Vagina (tissue), 2 donors: Measurements from ENCODE around the gene LRRC4. TPM values are rescaled to one million over a fixed set of nuclear protein-coding genes. Genes with fewer than 3 reads are reported as not detected.

Source experiments
- DNase-seq, 2 donors: peaks; one replicate each; pipeline ENCODE4 v3.0.0-alpha.2; 2017; ENCODE audit errors: extremely low spot score in 2 of 2
- H3K27ac ChIP-seq: fragments of 200-600 bp; sonication (generic); one replicate; pipeline ENCODE4 v1.5.1; 2019
- H3K27me3 ChIP-seq: fragments of 200-600 bp; sonication (generic); one replicate; pipeline ENCODE4 v1.5.1; 2019
- H3K36me3 ChIP-seq, 2 donors: fragments of 200-600 bp; sonication (generic); one replicate each; pipeline ENCODE4 v1.5.1; 2017 to 2019
- H3K4me1 ChIP-seq: fragments of 200-600 bp; sonication (generic); one replicate; pipeline ENCODE4 v1.5.1; 2019
- H3K4me3 ChIP-seq, 2 donors: fragments of 200-600 bp; sonication (generic); 1 replicate in 1 of 2; 2 replicates in 1 of 2; pipeline ENCODE4 v1.5.1; 2016 to 2019
- H3K9me3 ChIP-seq: fragments of 200-600 bp; sonication (generic); one replicate; pipeline ENCODE4 v1.5.1; 2019
- CTCF ChIP-seq, 3 experiments: fragments of 450-650 bp in 2 of 3; fragments of 200-600 bp in 1 of 3; sonication (generic) in 1 of 3; IDR thresholded peaks; one replicate each; pipeline ENCODE4 v1.5.1; 2017 to 2019; ENCODE audit warnings: antibody characterized with exemption in 3 of 3, mild to moderate bottlenecking in 2 of 3, moderate library complexity in 2 of 3
- POLR2A ChIP-seq, 2 donors: fragments of 450-650 bp; IDR thresholded peaks; one replicate each; pipeline ENCODE4 v1.6.1; 2017; ENCODE audit warnings: antibody characterized with exemption in 2 of 2, mild to moderate bottlenecking in 2 of 2, moderate library complexity in 2 of 2
- POLR2AphosphoS5 ChIP-seq, 2 donors: sonication (generic); formaldehyde crosslinking; IDR thresholded peaks; one replicate each; pipeline ENCODE4 v1.9.0; 2017; ENCODE audit warnings: antibody characterized with exemption in 2 of 2, mild to moderate bottlenecking in 2 of 2, low read depth in 1 of 2; ENCODE audit not compliant: insufficient read depth in 1 of 2
- intact Hi-C: fragments of 100-400 bp; cut with DNase I; formaldehyde crosslinking; loops from one replicate; pipeline ENCODE4 v1.15.1; 2023
- total RNA-seq: library from RNA; depleted of rRNA; stranded (reverse); fragments of >200 nt; gene quantifications from one replicate; pipeline ENCODE4 v1.2.3, GENCODE V29; 2016

The LRRC4 gene
- total RNA-seq, 1 donor from 2014 or later: 6.1 TPM

GRCh38 chr7:128068785-128069184, 37.5 kb upstream of the LRRC4 start:
- DNase-seq: no peak
- Histone ChIP-seq H3K27ac (no peak overlapping the region), H3K27me3 (no peaks in the 10 kb centered on the region), H3K36me3 (no peaks in the 10 kb centered on the region), H3K4me3 (no peak overlapping the region), H3K9me3 (no peaks in the 10 kb centered on the region), H3K4me1 (no peaks in the 10 kb centered on the region)
- TF ChIP-seq POLR2A (IDR thresholded peaks at IDR 0.05): no peak
- TF ChIP-seq CTCF (IDR thresholded peaks at IDR 0.05): no peak
- intact Hi-C loops: no loop called here

- Histone ChIP-seq H3K27me3 (no peaks in the 10 kb centered on the region), H3K4me3 (no peak overlapping the region), H3K9me3 (no peaks in the 10 kb centered on the region), H3K27ac (no peak overlapping the region), H3K4me1 (no peaks in the 10 kb centered on the region), H3K36me3 (no peaks in the 10 kb centered on the region)
- TF ChIP-seq CTCF (IDR thresholded peaks at IDR 0.05): no peak
- TF ChIP-seq POLR2AphosphoS5 (IDR thresholded peaks at IDR 0.05; ENCODE audit: insufficient read depth in 1 of 2, low read depth in 1 of 2): no peak
- TF ChIP-seq POLR2A (IDR thresholded peaks at IDR 0.05): no peak
- no peak for DNase-seq
- intact Hi-C loops: no loop called here
Observed at GRCh38 chr7:128067983-128068382, 36.7 kb upstream of the LRRC4 start.

- Histone ChIP-seq H3K9me3 (no peaks in the 10 kb centered on the region), H3K27ac (no peak overlapping the region), H3K27me3 (no peaks in the 10 kb centered on the region), H3K4me3 (no peak overlapping the region), H3K36me3 (no peaks in the 10 kb centered on the region), H3K4me1 (no peaks in the 10 kb centered on the region)
- DNase-seq: no peak
- TF ChIP-seq POLR2A (IDR thresholded peaks at IDR 0.05) (no peak), POLR2AphosphoS5 (IDR thresholded peaks at IDR 0.05; ENCODE audit: insufficient read depth in 1 of 2, low read depth in 1 of 2) (no peak), CTCF (IDR thresholded peaks at IDR 0.05) (no peak)
- intact Hi-C loops: no loop called here
Observed at GRCh38 chr7:128066858-128067257, 35.6 kb upstream of the LRRC4 start.

GRCh38 chr7:128066395-128066794, 35.2 kb upstream of the LRRC4 start:
- Histone ChIP-seq H3K27ac (no peak overlapping the region), H3K9me3 (no peaks in the 10 kb centered on the region), H3K27me3 (no peaks in the 10 kb centered on the region), H3K4me3 (no peak overlapping the region), H3K4me1 (no peaks in the 10 kb centered on the region), H3K36me3 (no peaks in the 10 kb centered on the region)
- DNase-seq: no peak
- intact Hi-C loops: no loop called here
- TF ChIP-seq CTCF (IDR thresholded peaks at IDR 0.05) (no peak), POLR2A (IDR thresholded peaks at IDR 0.05) (no peak), POLR2AphosphoS5 (IDR thresholded peaks at IDR 0.05; ENCODE audit: insufficient read depth in 1 of 2, low read depth in 1 of 2) (no peak)

GRCh38 chr7:128065872-128066271, 34.6 kb upstream of the LRRC4 start:
- TF ChIP-seq CTCF (IDR thresholded peaks at IDR 0.05) (no peak), POLR2A (IDR thresholded peaks at IDR 0.05) (no peak), POLR2AphosphoS5 (IDR thresholded peaks at IDR 0.05; ENCODE audit: insufficient read depth in 1 of 2, low read depth in 1 of 2) (no peak)
- intact Hi-C loops: no loop called here
- H3K4me3 ChIP-seq: no peak overlapping the region
- DNase-seq: no peak
- no peaks in the 10 kb centered on the region for H3K36me3 ChIP-seq
- H3K4me1 ChIP-seq: no peaks in the 10 kb centered on the region
- H3K27me3 ChIP-seq: no peaks in the 10 kb centered on the region
- no peaks in the 10 kb centered on the region for H3K9me3 ChIP-seq
- H3K27ac ChIP-seq: no peak overlapping the region
